ENCODE measurements around the gene VSTM2B.

VSTM2B gene

GRCh38 chr19:29566496-29567054 lies 40.8 kb downstream of the VSTM2B start:
- no peak for TF ChIP-seq CTCF (IDR thresholded peaks at IDR 0.05; ENCODE audit: low read depth, low read length)
- no peak for DNase-seq (ENCODE audit: extremely low read depth, low read depth)

- no peak for TF ChIP-seq CTCF (IDR thresholded peaks at IDR 0.05; ENCODE audit: low read depth, low read length)
- no peak for DNase-seq (ENCODE audit: extremely low read depth, low read depth)
These were observed 41.6 kb downstream of the VSTM2B start for GRCh38 chr19:29567366-29567915.

GRCh38 chr19:29568036-29569025 lies 42.5 kb downstream of the VSTM2B start:
- no peak for TF ChIP-seq CTCF (IDR thresholded peaks at IDR 0.05; ENCODE audit: low read depth, low read length)

GRCh38 chr19:29569038-29569911 lies 43.5 kb downstream of the VSTM2B start:
- no peak for TF ChIP-seq CTCF (IDR thresholded peaks at IDR 0.05; ENCODE audit: low read depth, low read length)
- DNase-seq (ENCODE audit: extremely low read depth, low read depth) = no peak

More at GRCh38 chr19:29568036-29569025, 42.5 kb downstream of the VSTM2B start:
- DNase-seq (ENCODE audit: extremely low read depth, low read depth) = no peak

- no peak for DNase-seq (ENCODE audit: extremely low read depth, low read depth)
- TF ChIP-seq CTCF (IDR thresholded peaks at IDR 0.05; ENCODE audit: low read depth, low read length) = no peak
These were observed 45.4 kb downstream of the VSTM2B start for GRCh38 chr19:29571181-29571580.

- TF ChIP-seq CTCF (IDR thresholded peaks at IDR 0.05; ENCODE audit: low read depth, low read length) = no peak
- DNase-seq (ENCODE audit: extremely low read depth, low read depth) = no peak
These were observed 47.7 kb downstream of the VSTM2B start for GRCh38 chr19:29573486-29573885.

Measured in AG09319 (cell line).